ENCODE measurements around the gene GRM4.

GRM4 gene

DNA sequence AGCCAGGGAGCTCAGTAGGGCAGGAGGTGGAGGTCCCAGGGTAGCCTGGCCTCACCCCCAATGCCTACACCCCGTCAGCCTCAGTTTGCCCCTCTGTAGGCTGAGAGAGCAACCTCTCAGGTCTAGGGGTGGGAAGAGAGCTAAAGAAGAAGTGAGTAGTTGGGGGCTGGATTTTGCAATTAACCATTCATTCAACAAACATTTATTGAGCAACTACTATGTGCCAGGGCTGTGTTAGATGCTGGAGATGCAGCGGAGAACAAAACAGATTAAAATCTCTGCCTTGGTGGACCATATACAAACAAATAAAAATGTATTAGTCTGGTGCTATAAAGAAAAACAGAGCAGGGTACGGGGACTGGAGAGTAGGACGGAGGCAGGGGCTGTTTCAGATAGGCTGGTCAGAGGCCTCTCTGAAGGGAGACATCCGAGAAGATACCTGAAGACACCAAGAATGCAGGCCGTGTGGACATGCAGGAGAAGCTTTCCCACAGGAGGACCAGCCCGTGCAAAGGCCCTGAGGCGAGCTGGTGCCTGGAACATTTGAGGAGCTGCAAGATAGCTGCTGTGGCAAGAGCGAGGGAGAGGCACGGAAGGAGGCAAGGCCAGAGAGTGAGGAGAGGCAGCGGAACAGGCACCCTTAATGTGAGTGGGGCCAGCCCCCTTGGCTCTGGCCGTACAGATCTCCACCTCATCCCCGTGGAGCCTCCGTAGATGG lies 60.3 kb downstream of the GRM4 start:
- DNase-seq (ENCODE audit: low read depth, low spot score): no peak

DNA sequence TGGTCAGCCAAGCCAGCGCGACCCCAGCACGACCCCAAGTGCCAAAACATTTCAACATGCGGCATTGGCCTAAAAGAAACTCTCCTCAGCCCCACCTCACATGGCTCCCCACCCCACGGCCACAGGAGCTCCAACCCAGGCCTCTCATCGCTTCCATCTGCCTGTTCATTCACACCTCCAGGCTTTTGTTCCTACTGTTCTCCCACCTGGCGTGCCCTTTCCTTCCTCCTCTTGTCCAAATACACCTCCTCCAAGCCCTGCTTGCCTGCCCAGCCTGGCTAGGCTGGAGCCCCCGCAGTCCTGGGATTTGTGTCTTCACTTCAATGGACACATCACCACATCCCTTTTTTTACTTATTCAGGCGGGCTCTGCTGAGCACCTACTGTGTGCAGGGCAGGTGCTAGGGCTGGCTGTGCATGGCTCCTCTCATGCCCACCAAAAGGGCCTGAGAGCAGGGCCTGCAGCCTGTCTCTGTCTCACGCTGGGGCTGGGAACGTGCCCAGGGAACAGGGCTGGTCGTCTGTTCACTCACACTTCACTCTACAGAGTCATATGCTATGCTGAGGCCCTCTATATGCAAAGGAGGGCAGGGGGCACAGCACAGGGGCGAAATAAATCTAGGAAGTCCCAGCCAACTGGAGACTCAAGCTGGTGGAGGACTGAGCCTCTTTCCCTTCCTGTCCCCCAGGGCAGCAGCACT lies 61.1 kb downstream of the GRM4 start:
- no peak for DNase-seq (ENCODE audit: low read depth, low spot score)

DNA sequence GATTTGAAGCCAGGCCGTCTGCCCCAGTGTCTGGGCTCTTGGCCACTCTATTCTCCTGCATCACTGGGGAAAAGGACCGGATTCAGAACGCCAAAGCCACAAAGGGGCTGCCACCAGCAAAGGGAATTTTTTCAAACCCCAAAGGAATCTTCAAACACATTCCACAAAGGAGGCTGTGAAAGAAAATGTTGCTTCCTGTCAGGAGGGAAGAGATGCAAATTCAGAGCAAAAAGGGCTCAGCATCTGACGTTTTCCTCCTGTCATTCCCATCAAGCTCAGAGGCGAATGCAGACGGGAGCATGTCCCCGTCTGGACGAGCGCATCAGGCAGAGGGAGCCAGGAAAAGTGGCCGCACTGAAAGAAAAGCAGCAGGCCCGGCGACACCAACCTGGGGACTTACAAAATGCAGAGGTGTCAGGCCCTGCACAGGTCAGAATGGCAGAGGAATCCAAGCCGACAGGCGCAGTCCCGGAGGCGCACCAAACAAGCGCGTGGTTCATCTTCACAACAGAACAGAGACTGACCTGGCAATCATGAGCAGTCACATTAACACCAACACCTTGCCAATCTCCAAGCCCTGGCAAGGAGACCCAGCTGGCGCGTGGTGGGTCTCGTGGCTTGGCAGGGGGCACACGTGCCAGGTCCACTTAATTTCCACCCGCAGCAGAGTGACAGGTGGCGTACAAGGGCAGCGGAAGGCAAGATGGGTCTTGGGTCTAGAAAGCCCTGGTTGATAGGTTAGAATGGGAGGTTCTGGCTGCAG lies 62.8 kb downstream of the GRM4 start:
- no peak for DNase-seq (ENCODE audit: low read depth, low spot score)

DNA sequence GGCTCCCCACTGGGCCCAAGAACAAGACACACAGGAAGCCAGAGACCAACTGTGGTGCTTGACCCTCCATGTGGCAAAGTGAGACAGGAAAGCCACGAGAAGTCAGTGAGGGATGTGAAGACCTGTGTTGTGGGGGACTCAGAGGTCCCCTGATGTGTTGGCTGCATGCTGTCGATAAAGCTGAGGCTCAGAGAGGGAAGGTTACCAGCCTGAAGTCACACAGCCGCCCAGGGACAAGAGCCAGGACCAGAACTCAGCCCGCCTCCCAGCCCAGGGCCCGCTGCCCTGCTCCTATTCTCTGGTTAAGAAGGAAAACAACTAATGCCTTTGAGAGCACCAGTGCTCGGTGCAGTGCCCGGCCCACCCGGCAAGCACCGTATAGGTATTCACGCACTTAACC lies 63.5 kb downstream of the GRM4 start:
- no peak for DNase-seq (ENCODE audit: low read depth, low spot score)

DNA sequence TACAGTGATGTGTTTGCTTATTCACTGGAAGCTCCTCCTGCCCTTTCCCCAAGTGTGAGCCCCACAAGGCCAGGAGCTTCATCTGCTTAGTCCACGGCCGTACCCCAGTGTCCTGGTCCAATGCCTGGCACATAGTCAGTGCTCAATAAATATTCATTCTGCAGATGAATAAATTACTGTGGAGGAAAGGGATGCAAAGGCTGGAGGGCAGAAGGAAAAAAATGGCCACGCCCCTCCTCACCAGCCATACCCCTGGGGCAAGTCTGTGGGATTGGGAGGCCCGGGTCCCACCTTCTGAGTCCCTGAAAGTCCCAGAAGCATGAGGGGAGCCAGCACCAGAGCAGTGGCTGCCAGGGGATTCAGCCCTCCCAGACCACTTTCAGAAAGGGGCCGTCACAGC lies 65.5 kb downstream of the GRM4 start:
- DNase-seq (ENCODE audit: low read depth, low spot score): no peak

DNA sequence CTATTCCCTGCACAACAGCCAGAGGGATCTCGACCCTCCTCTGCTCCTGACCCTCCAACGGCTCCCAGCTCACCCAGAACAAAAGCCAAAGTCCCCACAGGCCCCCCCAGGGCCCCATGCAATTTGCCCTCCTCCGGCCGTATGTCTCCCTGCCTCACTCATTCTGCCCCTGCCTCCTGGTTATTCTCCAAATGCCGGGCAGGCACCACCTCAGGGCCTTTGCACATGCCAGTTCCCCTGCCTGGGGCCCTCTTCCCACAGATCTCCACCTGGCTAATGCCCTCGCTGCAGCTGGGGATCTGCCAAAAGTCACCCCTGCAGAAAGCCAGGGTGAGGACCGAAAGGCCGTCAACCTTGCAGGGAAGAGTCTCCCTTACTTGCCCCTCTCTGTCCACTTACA lies 66.0 kb downstream of the GRM4 start:
- no peak for DNase-seq (ENCODE audit: low read depth, low spot score)

DNA sequence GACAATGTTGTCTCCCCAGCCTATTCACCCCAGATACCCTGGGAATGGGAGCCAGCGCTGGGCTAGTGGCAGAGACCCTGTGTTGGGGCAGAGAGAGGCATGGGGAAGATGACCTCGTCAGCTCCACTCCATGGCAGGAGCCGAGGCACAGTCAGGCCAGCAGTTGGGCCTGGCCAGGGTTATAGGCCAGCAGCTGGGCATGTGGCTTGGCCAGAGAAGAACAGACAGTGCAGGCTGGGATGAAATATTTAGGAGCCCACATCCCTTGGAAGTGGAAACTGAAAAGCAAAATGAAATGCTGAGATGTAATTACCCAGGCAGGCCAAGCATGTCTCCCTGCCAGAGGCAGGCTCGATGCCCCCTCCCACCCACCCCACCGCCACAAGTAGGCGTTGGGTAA lies 70.0 kb downstream of the GRM4 start:
- DNase-seq (ENCODE audit: low read depth, low spot score): no peak

DNA sequence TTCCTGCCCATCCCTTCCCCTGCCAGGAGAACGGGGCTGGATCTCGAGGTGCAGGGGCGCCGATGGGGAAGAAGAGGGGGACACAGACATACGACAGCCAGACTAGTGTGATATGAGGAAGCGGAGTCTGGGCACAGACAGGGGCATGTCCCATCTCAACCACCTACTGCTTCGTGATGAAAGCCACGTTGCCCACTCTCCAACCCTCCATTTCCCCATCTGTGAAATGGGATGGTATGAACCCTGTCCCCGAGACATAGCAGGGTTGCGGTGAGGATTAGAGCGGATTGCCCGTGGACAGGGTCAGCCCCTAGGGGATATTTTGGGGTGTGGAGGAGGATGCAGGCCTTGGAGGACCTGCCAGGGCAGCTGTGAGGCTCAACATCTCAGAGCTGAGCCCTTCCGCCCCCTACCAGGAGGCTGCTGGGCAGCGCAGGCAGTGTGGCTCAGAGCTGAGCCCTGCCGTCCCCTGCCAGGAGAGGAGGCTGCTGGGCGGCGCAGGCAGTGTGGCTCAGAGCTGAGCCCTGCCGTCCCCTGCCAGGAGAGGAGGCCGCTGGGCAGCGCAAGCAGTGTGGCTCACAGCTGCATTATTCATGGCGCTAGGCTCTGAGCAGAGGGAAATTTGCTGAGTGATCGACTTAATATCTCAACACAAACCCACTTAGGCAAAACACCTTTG lies 71.7 kb downstream of the GRM4 start:
- DNase-seq (ENCODE audit: low read depth, low spot score): no peak

DNA sequence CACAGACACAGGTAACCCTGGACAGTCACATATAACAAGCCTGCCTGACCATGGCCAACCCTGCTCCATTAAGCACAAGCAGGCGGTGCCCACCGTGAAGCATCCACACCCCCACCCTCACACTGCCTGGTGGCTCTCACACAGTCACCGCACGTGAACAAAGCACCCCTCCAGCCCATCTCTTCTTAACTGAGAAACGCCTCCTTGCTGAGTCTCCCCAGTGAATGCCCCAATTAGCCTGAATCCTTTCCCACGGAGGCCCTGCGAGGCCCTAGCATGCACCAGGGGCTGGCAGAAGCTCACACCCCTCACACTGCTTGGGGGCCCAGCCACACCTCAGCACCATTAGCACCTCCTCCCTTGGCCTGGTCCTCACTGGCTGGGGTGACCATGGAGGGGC lies 72.3 kb downstream of the GRM4 start:
- no peak for DNase-seq (ENCODE audit: low read depth, low spot score)

DNA sequence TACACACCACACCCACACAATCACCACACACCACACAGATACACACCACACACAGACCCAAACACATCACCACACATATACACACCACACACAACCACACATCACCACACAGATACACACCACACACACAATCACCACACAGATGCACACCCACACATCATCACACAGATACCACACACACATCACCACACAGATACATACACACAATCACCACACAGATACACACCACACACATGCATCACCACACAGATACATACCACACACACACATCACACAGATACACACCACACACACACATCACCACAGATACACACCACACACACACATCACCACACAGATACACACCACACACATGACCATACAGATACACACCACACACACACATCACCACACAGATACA lies 73.2 kb downstream of the GRM4 start:
- DNase-seq (ENCODE audit: low read depth, low spot score): no peak

DNA sequence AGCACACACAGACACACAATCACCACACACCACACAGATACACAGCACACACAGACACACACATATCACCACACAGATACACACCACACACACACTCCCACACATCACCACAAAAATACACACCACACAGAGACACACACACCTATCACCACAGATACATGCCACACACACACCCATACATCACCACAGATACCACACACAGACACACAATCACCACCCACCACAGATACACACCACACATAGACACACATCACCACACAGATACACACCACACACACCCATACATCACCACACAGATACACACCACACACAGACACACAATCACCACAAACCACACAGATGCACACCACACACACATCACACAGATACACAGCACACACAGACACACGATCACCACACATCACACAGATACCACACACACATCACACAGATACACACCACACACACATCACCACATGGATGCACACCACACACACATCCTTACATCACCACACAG lies 74.0 kb downstream of the GRM4 start:
- no peak for DNase-seq (ENCODE audit: low read depth, low spot score)

DNA sequence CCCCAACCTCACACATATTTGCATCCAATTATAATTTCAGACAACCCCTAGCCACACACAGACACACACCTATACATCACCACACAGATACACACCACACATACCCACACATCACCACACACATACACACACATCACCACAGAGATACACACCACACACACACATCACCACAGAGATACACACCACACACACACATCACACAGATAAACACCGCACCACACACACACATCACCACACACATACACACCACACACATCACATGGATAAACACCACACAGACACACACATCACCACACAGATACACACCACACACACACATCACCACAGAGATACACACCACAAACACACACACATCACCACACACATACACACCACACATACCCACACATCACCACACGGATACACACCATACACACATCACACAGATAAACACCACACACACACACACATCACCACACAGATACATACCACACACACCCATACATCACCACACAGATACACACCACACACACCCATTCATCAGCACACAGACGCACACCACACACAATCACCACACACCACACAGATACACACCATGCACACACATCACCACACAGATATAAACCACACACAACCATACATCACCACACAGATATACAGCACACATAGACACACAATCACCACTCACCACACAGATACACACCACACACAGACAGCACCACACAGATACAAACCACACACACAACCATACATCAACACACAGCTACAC lies 74.6 kb downstream of the GRM4 start:
- DNase-seq (ENCODE audit: low read depth, low spot score): no peak

DNA sequence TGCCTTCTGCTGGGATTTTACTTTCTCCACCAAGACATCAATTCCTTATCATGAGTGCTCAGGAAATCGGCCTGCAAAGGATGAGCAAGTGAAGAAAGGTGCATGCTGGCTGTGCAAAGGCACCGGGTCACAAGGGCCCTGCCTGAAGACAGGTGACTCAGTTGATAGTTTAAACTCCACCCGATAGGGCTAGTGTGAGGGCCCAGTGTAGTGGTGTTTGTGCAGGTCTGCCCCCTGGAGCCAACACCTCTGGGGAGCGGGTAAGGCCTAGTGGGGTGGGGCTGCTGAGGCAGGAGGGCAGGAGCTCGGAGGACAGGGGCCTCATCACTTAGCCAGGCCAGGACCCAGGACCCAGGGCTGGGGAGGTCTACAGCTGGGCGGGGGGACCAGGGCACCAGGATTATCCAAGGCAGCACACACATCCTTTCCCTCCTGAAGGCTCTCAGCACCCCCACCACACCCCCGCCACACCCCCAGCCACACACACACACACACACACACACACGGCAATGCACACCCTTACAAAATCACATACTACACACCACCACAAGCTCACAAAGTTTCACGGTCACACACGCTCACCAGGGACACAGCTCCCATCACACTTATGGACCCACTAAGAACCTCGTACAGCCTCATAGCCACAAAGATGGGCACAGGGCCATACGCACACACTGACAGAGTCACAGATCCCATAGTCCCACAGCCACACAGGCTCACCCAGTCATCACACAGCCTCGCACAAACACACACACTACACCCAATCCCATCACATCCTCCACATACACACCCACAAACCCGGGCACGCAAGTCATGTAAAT lies 75.4 kb downstream of the GRM4 start:
- no peak for DNase-seq (ENCODE audit: low read depth, low spot score)

DNA sequence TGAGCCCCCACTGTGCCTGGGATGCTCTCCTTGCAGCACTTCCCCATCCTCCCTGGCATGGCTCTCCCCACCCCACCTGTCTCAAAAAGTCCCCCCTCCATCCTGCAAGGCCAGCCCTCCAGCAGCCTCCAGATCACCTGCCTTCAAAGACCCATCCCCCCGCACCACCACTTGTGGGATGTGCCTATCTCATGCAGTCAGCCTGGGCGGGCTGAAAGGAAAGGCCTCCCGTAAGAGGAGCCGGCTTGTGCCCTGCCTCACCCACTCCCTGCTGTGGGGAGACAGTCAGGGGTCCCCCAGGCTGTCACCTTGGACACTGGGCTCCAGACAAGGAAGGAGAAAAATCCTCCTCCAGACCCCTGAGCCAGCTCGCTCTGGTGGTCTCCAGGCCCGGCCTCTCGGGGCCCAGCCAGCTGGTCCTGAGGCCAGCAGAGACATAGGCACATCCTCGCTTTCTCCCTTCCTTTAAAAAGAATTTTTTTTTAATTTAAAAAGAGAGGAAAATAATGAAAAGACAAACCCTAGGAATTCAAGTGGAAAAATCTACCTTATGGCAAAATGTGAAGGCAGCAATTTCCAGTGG lies 77.3 kb downstream of the GRM4 start:
- DNase-seq (ENCODE audit: low read depth, low spot score): no peak

DNA sequence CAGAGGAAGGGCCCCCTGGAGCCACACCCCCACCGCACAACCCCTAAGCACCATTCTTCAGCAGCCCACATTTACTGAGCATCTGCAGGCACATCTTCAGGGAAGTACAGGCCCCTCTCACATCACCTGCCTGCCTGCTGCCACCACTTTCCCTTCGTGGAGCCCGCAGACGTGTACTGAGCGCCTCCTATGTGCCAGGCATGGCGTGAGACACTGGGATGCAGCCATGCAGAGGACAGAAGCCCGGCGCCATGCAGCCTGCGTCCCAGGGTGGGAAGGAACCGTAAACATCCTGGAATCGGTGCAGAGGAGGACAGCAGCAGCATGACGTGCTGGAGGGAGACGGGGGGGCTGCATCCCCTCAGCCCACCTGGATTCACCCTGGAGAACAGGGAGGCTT lies 78.1 kb downstream of the GRM4 start:
- no peak for DNase-seq (ENCODE audit: low read depth, low spot score)

DNA sequence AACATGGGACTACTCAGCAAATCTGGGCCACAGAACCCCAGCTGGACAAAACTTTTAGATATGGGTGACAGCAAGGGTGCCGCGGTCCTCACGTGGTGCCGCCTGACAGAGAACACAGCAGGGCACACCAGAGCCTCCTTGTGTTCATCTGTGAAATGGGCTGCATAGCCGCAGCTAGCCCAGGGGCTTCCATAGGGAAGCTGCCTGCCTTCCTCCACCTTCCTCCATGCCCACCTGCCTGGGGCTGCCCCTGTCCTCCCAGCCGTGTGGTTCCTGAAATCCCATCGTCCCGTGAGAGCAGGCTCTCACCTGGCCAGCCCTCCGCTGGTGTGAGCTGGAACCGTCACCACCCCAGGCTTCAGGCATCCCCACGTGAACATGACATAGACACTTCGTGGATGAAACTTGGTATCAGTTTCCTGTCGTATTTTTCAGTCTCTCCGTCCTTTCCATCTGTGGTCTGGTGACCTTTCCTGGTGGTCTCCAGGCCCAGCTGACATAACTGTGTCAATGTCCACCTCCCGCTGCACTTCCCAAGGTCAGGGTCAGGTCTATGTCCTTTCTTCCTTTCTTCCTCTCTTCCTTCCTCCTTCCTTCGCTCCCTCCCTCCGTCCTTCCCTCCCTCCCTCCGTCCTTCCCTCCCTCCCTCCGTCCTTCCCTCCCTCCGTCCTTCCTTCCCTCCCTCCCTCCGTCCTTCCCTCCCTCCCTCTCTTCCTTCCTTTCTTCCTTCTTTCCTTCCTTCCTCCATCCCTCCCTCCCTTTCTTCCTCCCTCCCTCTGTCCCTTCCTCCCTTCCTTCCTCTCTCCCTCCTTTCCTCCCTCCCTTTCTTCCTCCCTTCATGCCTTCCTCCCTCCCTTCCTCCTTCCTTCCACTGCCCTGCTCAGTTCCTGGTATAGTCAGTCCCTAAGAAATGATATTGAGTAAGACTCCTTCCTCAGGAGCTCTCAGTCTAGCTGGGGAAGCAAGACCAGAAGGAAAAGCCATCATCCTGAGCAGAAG lies 78.8 kb downstream of the GRM4 start:
- DNase-seq (ENCODE audit: low read depth, low spot score): no peak

DNA sequence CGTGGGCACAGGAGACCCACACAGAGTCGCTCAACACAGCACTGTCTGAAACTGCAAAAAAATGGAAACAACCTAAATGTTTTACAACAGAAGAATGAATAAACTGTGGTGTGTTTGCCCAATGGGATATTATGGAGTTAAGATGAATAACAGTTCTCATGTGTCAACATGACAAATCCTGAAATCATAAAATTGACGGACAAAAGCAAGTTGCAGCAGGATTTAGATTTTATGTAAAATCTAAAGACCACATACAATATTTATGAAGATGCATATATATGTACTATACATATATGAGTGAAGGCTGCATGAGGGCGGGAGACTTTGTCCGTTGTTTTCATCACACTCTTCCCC lies 79.7 kb downstream of the GRM4 start:
- no peak for DNase-seq (ENCODE audit: low read depth, low spot score)

DNA sequence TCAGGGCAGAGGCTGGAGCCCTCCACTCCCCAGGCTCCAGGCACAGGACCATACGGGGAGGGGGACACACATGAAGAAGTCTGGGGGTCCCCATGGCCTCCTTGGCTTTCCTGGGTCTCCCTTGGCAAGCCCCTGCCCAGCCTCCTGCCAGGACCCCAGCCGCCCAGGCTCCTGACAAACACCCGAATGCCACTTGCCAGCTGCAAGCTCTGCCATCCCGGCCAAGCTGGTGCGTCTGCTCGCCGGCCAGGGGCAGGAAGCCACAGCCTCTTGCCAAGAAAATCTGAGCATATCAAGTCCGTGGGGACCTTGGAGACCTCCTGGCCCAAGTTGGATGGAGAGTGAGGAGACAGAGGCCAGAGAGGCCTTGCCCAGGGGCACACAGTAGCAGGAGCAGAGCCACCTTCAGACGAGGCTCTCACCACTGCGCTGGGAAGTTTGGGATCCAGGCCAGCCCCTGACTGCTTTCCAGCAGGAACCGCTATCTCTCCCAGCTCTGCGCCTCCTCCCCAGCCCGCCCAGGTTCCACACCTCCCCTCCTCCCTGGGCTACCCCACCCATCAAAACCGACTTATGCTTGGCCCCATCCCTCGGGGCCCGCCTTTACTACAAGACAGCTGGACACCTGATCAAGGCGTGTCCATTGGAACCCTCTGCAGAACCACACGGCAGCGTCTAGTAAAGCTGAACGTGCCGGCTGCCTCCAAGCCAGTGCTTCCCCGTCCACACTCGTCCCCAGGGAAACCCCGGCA lies 80.2 kb downstream of the GRM4 start:
- no peak for DNase-seq (ENCODE audit: low read depth, low spot score)
